Measurements from ENCODE around the gene DTHD1.

- TF ChIP-seq, protein P1, sequence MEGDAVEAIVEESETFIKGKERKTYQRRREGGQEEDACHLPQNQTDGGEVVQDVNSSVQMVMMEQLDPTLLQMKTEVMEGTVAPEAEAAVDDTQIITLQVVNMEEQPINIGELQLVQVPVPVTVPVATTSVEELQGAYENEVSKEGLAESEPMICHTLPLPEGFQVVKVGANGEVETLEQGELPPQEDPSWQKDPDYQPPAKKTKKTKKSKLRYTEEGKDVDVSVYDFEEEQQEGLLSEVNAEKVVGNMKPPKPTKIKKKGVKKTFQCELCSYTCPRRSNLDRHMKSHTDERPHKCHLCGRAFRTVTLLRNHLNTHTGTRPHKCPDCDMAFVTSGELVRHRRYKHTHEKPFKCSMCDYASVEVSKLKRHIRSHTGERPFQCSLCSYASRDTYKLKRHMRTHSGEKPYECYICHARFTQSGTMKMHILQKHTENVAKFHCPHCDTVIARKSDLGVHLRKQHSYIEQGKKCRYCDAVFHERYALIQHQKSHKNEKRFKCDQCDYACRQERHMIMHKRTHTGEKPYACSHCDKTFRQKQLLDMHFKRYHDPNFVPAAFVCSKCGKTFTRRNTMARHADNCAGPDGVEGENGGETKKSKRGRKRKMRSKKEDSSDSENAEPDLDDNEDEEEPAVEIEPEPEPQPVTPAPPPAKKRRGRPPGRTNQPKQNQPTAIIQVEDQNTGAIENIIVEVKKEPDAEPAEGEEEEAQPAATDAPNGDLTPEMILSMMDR (conservative IDR thresholded peaks at IDR 0.05 in 1 of 2, IDR thresholded peaks at IDR 0.05 in 1 of 2; ENCODE audit: low read depth in 1 of 2, low read length in 2 of 2): no peak
- no peak for TF ChIP-seq EZH2 (IDR thresholded peaks at IDR 0.05; ENCODE audit: low read length, missing control alignments)
Observed at GRCh38 chr4:36237366-36238313, 43.8 kb upstream of the DTHD1 start.

Measured in fibroblast of lung (primary cell).